Keratinocyte (primary cell): ENCODE results near the gene ABHD2.

Source experiments
- EZH2 ChIP-seq: IDR thresholded peaks from one replicate; pipeline ENCODE4 v1.6.1; 2012; ENCODE audit warnings: inconsistent platforms, mild to moderate bottlenecking, low read length, moderate library complexity
- TF ChIP-seq, protein P1 (sequence below), 3 experiments: IDR thresholded peaks in 1 of 3; conservative IDR thresholded peaks in 1 of 3; optimal IDR thresholded peaks in 1 of 3; 2 replicates in 2 of 3; 3 replicates in 1 of 3; pipeline versions ENCODE3 to v1.5.1; 2011; ENCODE audit warnings: low read length in 3 of 3, mild to moderate bottlenecking in 3 of 3, moderate library complexity in 2 of 3, control low read depth in 1 of 3, inconsistent platforms in 1 of 3; ENCODE audit not compliant: insufficient read depth in 2 of 3; ENCODE audit errors: extremely low read depth in 1 of 3

DNA sequence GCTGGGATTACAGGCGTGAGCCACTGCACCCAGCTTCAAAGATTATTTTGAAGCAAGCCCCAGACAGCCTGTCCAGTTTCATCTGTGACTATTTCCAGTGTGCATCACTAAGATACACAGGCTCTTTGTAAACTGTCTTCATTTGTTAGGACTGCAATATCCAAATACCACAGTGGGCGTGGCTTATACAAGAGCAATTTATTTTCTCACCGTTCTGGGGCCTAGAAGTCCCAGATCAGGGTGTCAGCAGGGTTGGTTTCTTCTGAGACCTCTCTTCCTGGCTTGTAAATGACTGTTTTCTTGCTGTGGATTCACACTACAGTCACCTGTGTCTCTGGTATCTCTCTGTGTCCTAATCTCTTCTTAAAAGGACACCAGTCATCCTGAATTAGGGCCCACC, 73.4 kb downstream of the ABHD2 start:
- TF ChIP-seq, protein P1, sequence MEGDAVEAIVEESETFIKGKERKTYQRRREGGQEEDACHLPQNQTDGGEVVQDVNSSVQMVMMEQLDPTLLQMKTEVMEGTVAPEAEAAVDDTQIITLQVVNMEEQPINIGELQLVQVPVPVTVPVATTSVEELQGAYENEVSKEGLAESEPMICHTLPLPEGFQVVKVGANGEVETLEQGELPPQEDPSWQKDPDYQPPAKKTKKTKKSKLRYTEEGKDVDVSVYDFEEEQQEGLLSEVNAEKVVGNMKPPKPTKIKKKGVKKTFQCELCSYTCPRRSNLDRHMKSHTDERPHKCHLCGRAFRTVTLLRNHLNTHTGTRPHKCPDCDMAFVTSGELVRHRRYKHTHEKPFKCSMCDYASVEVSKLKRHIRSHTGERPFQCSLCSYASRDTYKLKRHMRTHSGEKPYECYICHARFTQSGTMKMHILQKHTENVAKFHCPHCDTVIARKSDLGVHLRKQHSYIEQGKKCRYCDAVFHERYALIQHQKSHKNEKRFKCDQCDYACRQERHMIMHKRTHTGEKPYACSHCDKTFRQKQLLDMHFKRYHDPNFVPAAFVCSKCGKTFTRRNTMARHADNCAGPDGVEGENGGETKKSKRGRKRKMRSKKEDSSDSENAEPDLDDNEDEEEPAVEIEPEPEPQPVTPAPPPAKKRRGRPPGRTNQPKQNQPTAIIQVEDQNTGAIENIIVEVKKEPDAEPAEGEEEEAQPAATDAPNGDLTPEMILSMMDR (optimal IDR thresholded peaks at IDR 0.05 in 1 of 3, IDR thresholded peaks at IDR 0.05 in 1 of 3, conservative IDR thresholded peaks at IDR 0.05 in 1 of 3; ENCODE audit: extremely low read depth in 1 of 3, insufficient read depth in 2 of 3, low read length in 3 of 3) = no peak
- TF ChIP-seq EZH2 = no peak
